ENCODE data around the gene PHGDH. TPM values are rescaled to one million over a fixed set of nuclear protein-coding genes. Genes with fewer than 3 reads are reported as not detected.

The PHGDH gene
- total and polyA plus RNA-seq, 3 experiments from 2014 or later = 10.5 to 82.5 (median 78.4) TPM

DNA sequence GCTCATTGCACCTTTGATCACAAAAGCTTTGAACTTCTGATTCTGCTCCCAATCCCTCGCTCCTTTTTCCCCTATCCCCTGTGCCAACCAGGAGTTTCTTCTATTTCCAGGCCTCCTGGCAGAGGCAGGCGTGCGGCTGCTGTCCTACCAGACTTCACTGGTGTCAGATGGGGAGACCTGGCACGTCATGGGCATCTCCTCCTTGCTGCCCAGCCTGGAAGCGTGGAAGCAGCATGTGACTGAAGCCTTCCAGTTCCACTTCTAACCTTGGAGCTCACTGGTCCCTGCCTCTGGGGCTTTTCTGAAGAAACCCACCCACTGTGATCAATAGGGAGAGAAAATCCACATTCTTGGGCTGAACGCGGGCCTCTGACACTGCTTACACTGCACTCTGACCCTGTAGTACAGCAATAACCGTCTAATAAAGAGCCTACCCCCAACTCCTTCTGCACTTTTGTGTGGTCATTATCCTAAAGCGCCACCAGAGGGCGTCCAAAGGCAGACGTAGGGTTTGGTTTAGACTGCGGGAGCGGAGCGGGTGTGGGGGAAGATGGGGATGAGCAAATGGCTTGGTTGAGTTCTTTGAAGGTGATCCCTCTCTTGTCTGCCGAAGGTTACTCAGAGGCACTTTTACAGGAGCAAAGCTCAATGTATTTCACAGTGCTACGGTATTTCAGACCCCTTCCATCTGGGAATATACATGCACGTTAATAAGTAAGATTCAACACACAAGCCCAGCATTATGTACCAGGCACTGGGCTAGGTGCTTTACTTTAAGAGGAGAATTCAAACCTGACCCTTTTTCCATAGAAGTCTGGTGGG is 32.3 kb downstream of the PHGDH start:
- POLR2A ChIA-PET = no interaction called here
- CTCF ChIA-PET = interaction anchor here (1.1 to 1.5 kb wide), 4 partner anchors 10 to 20 kb away, joined by 3 to 4 read pairs (median 3); no protein-coding TSS in a partner anchor

DNA sequence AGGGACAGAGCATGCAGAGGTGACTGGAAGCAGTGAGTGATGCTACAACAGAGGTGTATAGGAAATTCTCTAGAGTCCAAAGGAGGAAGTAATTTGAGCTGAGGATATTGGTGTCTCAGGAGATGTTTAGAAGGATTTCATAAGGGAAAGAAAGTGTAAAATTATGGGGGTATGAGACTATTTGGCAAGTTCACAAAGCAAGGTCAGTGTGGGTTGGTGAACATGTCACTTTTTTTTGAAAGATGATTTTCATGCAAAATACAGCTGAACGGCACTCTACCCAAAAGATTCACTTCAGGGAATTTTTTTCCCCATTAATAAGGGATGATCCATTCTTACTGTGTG is 32.8 kb downstream of the PHGDH start:
- H3K4me1 ChIP-seq (ENCODE audit: insufficient read depth, low read length) = no peaks in the 10 kb centered on the region
- DNase-seq = no peak
- H3K27me3 Mint-ChIP-seq = no peaks in the 10 kb centered on the region
- H3K9me3 Mint-ChIP-seq = peaks cover 0 to 2% (median 0%) of the 10 kb centered on the region in 5 donors
- no peaks in the 10 kb centered on the region for H3K27me3 ChIP-seq (ENCODE audit: insufficient read depth, low read length, poor library complexity, severe bottlenecking)
- ChIA-PET CTCF (interaction anchor here (0.9 to 1.5 kb wide), 5 partner anchors 9 to 21 kb away, joined by 3 to 4 read pairs (median 3); no protein-coding TSS in a partner anchor), POLR2A (no interaction called here)
- no peak overlapping the region for H3K4me3 Mint-ChIP-seq
- H3K9me3 ChIP-seq (ENCODE audit: low read length) = no peaks in the 10 kb centered on the region
- H3K36me3 ChIP-seq (ENCODE audit: insufficient read depth, low read length) = no peaks in the 10 kb centered on the region
- H3K4me3 ChIP-seq (ENCODE audit: low read length) = no peak overlapping the region
- peaks cover 0 to 1% (median 0%) of the 10 kb centered on the region in 3 donors for H3K36me3 Mint-ChIP-seq
- H3K4me1 Mint-ChIP-seq = peaks cover 0 to 4% (median 0%) of the 10 kb centered on the region in 3 donors
- H3K27ac Mint-ChIP-seq = no peak overlapping the region
- no peak overlapping the region for H3K27ac ChIP-seq (ENCODE audit: low read depth, low read length)

More for the DNA sequence above, 32.3 kb downstream of the PHGDH start:
- H3K36me3 Mint-ChIP-seq = peaks cover 0 to 1% (median 0%) of the 10 kb centered on the region in 3 donors
- no peaks in the 10 kb centered on the region for H3K9me3 ChIP-seq (ENCODE audit: low read length)
- peak in 3 of 5 donors; percentile 3 to 36 (median 8) for DNase-seq
- H3K27me3 ChIP-seq (ENCODE audit: insufficient read depth, low read length, poor library complexity, severe bottlenecking) = no peaks in the 10 kb centered on the region
- peaks cover 0 to 2% (median 0%) of the 10 kb centered on the region in 5 donors for H3K9me3 Mint-ChIP-seq
- peaks cover 0 to 4% (median 0%) of the 10 kb centered on the region in 3 donors for H3K4me1 Mint-ChIP-seq
- no peak overlapping the region for H3K27ac Mint-ChIP-seq
- H3K4me3 ChIP-seq (ENCODE audit: low read length) = no peak overlapping the region
- H3K27me3 Mint-ChIP-seq = no peaks in the 10 kb centered on the region
- no peaks in the 10 kb centered on the region for H3K4me1 ChIP-seq (ENCODE audit: insufficient read depth, low read length)
- H3K27ac ChIP-seq (ENCODE audit: low read depth, low read length) = no peak overlapping the region
- no peak overlapping the region for H3K4me3 Mint-ChIP-seq
- H3K36me3 ChIP-seq (ENCODE audit: insufficient read depth, low read length) = no peaks in the 10 kb centered on the region

DNA sequence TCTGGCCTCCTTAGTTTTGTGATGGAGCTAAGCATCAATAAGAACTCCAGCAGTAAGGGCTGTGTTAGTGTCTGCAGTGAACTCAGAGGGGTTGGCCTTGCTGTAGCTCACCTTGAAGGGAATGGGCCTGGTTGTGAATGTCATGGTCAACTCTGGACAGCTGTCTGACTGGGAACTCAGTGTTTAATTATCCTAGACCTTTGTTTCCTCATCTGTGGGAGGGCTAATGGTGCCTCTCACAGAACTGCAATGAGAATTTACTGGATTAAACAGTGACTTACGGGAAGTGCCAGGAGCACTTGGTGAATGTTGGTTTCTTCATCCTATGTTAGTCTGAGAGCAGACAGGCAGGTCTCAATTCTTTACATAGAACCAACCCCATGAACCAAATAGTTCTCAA is 33.3 kb downstream of the PHGDH start:
- ChIA-PET CTCF (interaction anchor here (0.9 to 1.5 kb wide), 4 partner anchors 9 to 21 kb away, joined by 3 to 4 read pairs (median 3); no protein-coding TSS in a partner anchor), POLR2A (no interaction called here)
- H3K36me3 Mint-ChIP-seq = peaks cover 0 to 1% (median 0%) of the 10 kb centered on the region in 3 donors
- H3K4me1 Mint-ChIP-seq = peaks cover 0 to 4% (median 0%) of the 10 kb centered on the region in 3 donors
- H3K4me1 ChIP-seq (ENCODE audit: insufficient read depth, low read length) = no peaks in the 10 kb centered on the region
- H3K27me3 ChIP-seq (ENCODE audit: insufficient read depth, low read length, poor library complexity, severe bottlenecking) = no peaks in the 10 kb centered on the region
- H3K36me3 ChIP-seq (ENCODE audit: insufficient read depth, low read length) = no peaks in the 10 kb centered on the region
- no peak overlapping the region for H3K27ac ChIP-seq (ENCODE audit: low read depth, low read length)
- no peak overlapping the region for H3K27ac Mint-ChIP-seq
- no peaks in the 10 kb centered on the region for H3K27me3 Mint-ChIP-seq
- DNase-seq = no peak
- H3K4me3 ChIP-seq (ENCODE audit: low read length) = no peak overlapping the region
- peaks cover 0 to 2% (median 0%) of the 10 kb centered on the region in 5 donors for H3K9me3 Mint-ChIP-seq
- H3K4me3 Mint-ChIP-seq = no peak overlapping the region
- no peaks in the 10 kb centered on the region for H3K9me3 ChIP-seq (ENCODE audit: low read length)

DNA sequence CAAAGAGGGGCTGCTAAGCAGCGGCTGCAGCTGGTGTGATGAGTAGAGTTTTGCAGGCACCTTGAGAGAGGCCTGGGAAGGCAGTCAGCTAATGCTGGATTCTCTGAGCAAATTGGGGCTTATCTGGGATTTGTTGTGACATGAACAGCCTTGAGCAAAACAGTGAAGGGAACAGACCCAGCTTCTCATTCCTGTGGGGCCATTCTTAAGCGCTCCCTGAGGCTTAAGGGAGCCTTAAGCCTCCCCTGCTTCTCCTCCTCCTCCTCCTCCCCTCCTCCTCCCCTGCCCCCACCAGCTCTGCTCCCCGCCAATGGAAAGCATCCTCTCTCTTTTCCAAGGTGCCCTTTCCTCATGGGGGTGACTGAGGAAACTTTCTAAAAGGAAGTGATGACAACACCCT is 35.7 kb downstream of the PHGDH start:
- POLR2A ChIA-PET = no interaction called here

DNA sequence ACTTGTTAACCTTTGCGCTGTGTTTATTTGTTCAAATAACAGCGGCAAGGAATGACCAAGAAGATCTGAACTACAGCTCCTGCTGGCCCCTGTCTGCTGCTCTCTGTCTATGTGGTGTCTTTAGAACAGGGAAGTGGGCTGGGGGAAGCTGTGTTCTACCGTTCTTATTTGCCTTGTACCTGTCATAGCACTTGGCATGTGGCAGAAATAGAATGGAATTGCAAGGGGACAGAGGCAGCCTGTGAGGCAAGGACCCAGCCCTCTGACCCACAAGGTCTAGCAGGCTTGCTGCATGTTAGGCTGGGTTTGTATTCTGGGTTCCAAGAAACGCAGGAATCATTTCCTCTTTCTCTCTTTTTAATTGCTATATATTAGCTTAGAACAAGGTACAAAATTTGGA is 36.3 kb downstream of the PHGDH start:
- Histone ChIP-seq H3K4me1 (ENCODE audit: insufficient read depth, low read length) (no peaks in the 10 kb centered on the region), H3K27me3 (ENCODE audit: insufficient read depth, low read length, poor library complexity, severe bottlenecking) (no peaks in the 10 kb centered on the region), H3K27ac (ENCODE audit: low read depth, low read length) (no peak overlapping the region), H3K36me3 (ENCODE audit: insufficient read depth, low read length) (no peaks in the 10 kb centered on the region), H3K9me3 (ENCODE audit: low read length) (no peaks in the 10 kb centered on the region), H3K4me3 (ENCODE audit: low read length) (no peak overlapping the region)
- no peak overlapping the region for H3K4me3 Mint-ChIP-seq
- POLR2A ChIA-PET = no interaction called here
- peaks cover 4 to 5% of the 10 kb centered on the region in 2 donors for H3K27me3 Mint-ChIP-seq
- no peak for DNase-seq
- peaks cover 0 to 4% (median 0%) of the 10 kb centered on the region in 5 donors for H3K9me3 Mint-ChIP-seq
- no peak overlapping the region for H3K27ac Mint-ChIP-seq
- peaks cover 0 to 4% (median 0%) of the 10 kb centered on the region in 3 donors for H3K4me1 Mint-ChIP-seq
- CTCF ChIA-PET = interaction anchor here (0.8 kb wide), 1 partner anchor 14 kb away, joined by 3 read pairs; no protein-coding TSS in a partner anchor
- peaks cover 0 to 1% (median 0%) of the 10 kb centered on the region in 3 donors for H3K36me3 Mint-ChIP-seq

More for the DNA sequence above, 35.7 kb downstream of the PHGDH start:
- H3K4me1 ChIP-seq (ENCODE audit: insufficient read depth, low read length) = no peaks in the 10 kb centered on the region
- H3K36me3 ChIP-seq (ENCODE audit: insufficient read depth, low read length) = no peaks in the 10 kb centered on the region
- H3K9me3 ChIP-seq (ENCODE audit: low read length) = no peaks in the 10 kb centered on the region
- Mint-ChIP-seq H3K27me3 (peaks cover 3 to 4% of the 10 kb centered on the region in 2 donors), H3K27ac (no peak overlapping the region), H3K9me3 (peaks cover 0 to 4% (median 0%) of the 10 kb centered on the region in 5 donors), H3K4me1 (peaks cover 0 to 4% (median 0%) of the 10 kb centered on the region in 3 donors), H3K4me3 (no peak overlapping the region), H3K36me3 (peaks cover 0 to 1% (median 0%) of the 10 kb centered on the region in 3 donors)
- no peak overlapping the region for H3K27ac ChIP-seq (ENCODE audit: low read depth, low read length)
- no peak for DNase-seq
- CTCF ChIA-PET = interaction anchor here (0.8 kb wide), 1 partner anchor 13 kb away, joined by 3 read pairs; no protein-coding TSS in a partner anchor
- H3K4me3 ChIP-seq (ENCODE audit: low read length) = no peak overlapping the region
- H3K27me3 ChIP-seq (ENCODE audit: insufficient read depth, low read length, poor library complexity, severe bottlenecking) = no peaks in the 10 kb centered on the region

DNA sequence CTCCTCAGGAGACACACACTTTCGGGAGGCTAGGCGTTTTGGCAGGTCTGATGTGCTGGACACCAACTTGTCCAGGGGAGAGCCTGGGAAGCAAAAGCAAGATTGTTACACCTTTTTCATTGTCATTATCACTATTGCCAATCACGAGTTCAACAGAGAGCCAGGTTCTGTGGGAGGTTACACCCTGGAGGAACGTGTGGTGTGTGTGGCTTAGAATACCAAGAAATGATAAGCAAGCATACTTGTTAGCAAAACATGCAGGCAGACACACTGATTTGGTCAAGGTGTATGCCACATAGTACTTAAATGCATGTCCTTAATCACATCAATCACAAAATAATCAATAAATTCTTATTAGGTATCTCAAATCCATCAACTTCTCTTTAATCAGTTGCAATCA is 40.9 kb downstream of the PHGDH start:
- Histone ChIP-seq H3K4me3 (ENCODE audit: low read length) (no peak overlapping the region), H3K9me3 (ENCODE audit: low read length) (no peaks in the 10 kb centered on the region), H3K27ac (ENCODE audit: low read depth, low read length) (no peak overlapping the region), H3K27me3 (ENCODE audit: insufficient read depth, low read length, poor library complexity, severe bottlenecking) (no peaks in the 10 kb centered on the region), H3K36me3 (ENCODE audit: insufficient read depth, low read length) (no peaks in the 10 kb centered on the region), H3K4me1 (ENCODE audit: insufficient read depth, low read length) (no peaks in the 10 kb centered on the region)
- CTCF ChIA-PET = no interaction called here
- POLR2A ChIA-PET = no interaction called here
- DNase-seq = no peak
- peaks cover 0 to 3% (median 0%) of the 10 kb centered on the region in 5 donors for H3K9me3 Mint-ChIP-seq
- H3K4me1 Mint-ChIP-seq = no peaks in the 10 kb centered on the region
- no peak overlapping the region for H3K4me3 Mint-ChIP-seq
- H3K27me3 Mint-ChIP-seq = peaks cover 9 to 25% of the 10 kb centered on the region in 2 donors
- no peak overlapping the region for H3K27ac Mint-ChIP-seq
- H3K36me3 Mint-ChIP-seq = no peaks in the 10 kb centered on the region

DNA sequence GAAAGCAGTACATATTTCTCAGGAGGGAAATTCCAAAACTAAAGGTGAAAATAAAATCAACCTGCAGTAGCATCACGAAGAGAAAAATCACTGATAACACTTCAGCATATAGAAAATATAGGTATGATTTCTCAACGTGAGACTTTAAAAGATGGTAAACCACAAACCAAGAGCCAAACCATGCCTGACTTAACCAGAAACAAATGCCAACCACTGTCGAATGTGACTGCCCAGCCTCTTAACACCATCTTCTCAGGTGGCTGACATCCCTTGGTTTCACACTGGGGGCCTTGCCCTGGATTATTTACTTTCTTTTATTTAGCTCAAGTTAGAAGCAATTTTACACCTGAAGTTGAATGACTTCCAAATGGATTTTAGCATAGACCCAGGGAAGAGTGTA is 46.9 kb downstream of the PHGDH start:
- no peaks in the 10 kb centered on the region for H3K4me1 Mint-ChIP-seq
- H3K36me3 Mint-ChIP-seq = no peaks in the 10 kb centered on the region
- CTCF ChIA-PET = no interaction called here

DNA sequence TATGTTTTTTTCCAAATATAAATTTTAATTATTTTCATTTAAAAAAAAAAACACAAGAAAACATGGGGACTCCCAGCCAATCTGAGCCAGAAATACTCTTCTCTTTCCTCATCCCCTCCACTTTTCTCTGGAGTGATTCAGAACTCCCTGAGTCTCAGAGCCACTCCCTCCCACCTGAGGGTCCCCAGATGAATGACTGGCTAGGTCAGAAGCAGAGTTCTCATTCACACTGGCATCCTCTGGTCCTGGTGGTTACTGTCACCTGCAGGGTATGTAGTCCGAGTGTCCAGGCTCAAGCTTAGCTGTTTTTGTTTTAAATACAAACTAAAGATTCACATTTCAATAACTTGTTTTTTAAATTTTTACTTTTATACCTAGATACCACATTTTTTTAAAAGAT is 50.7 kb downstream of the PHGDH start:
- Histone ChIP-seq H3K9me3 (ENCODE audit: low read length) (no peaks in the 10 kb centered on the region), H3K4me1 (ENCODE audit: insufficient read depth, low read length) (no peaks in the 10 kb centered on the region), H3K4me3 (ENCODE audit: low read length) (no peak overlapping the region), H3K27ac (ENCODE audit: low read depth, low read length) (no peak overlapping the region), H3K36me3 (ENCODE audit: insufficient read depth, low read length) (no peaks in the 10 kb centered on the region), H3K27me3 (ENCODE audit: insufficient read depth, low read length, poor library complexity, severe bottlenecking) (no peaks in the 10 kb centered on the region)
- peaks cover 6 to 27% of the 10 kb centered on the region in 2 donors for H3K27me3 Mint-ChIP-seq
- ChIA-PET CTCF (no interaction called here), POLR2A (no interaction called here)
- H3K4me1 Mint-ChIP-seq = no peaks in the 10 kb centered on the region
- no peak overlapping the region for H3K27ac Mint-ChIP-seq
- no peaks in the 10 kb centered on the region for H3K9me3 Mint-ChIP-seq
- no peak for DNase-seq
- H3K36me3 Mint-ChIP-seq = no peaks in the 10 kb centered on the region
- no peak overlapping the region for H3K4me3 Mint-ChIP-seq

More for the DNA sequence above, 46.9 kb downstream of the PHGDH start:
- no peak overlapping the region for H3K4me3 Mint-ChIP-seq
- no peaks in the 10 kb centered on the region for H3K9me3 Mint-ChIP-seq
- POLR2A ChIA-PET = no interaction called here
- Histone ChIP-seq H3K27ac (ENCODE audit: low read depth, low read length) (no peak overlapping the region), H3K36me3 (ENCODE audit: insufficient read depth, low read length) (no peaks in the 10 kb centered on the region), H3K4me3 (ENCODE audit: low read length) (no peak overlapping the region), H3K9me3 (ENCODE audit: low read length) (no peaks in the 10 kb centered on the region), H3K27me3 (ENCODE audit: insufficient read depth, low read length, poor library complexity, severe bottlenecking) (no peaks in the 10 kb centered on the region), H3K4me1 (ENCODE audit: insufficient read depth, low read length) (no peaks in the 10 kb centered on the region)
- DNase-seq = no peak
- no peak overlapping the region for H3K27ac Mint-ChIP-seq
- peaks cover 7 to 32% of the 10 kb centered on the region in 2 donors for H3K27me3 Mint-ChIP-seq
